ENCODE results near the gene CCDC188.

CCDC188 gene

GRCh38 chr22:20128902-20129746 is 21.7 kb downstream of the CCDC188 start:
- Histone ChIP-seq H3K36me3 (ENCODE audit: control insufficient read depth in 2 of 2, insufficient read depth in 2 of 2, low read length in 2 of 2) (peaks cover 17 to 18% of the 10 kb centered on the region in 2 donors), H3K27me3 (ENCODE audit: control insufficient read depth in 2 of 2, insufficient read depth in 2 of 2, low read length in 2 of 2) (no peaks in the 10 kb centered on the region), H3K4me1 (ENCODE audit: control insufficient read depth in 2 of 2, insufficient read depth in 2 of 2, low read length in 2 of 2) (peaks cover 9 to 15% of the 10 kb centered on the region in 2 donors), H3K27ac (ENCODE audit: low read depth in 2 of 2, low read length in 2 of 2) (no peak overlapping the region), H3K9me3 (ENCODE audit: control insufficient read depth in 2 of 2, low read length in 2 of 2) (no peaks in the 10 kb centered on the region), H3K4me3 (ENCODE audit: low read length in 2 of 2) (no peak overlapping the region), H3K9ac (ENCODE audit: low read depth in 1 of 2, low read length in 2 of 2) (no peak overlapping the region)

- no peak overlapping the region for H3K4me3 ChIP-seq (ENCODE audit: low read length in 2 of 2)
- H3K9me3 ChIP-seq (ENCODE audit: control insufficient read depth in 2 of 2, low read length in 2 of 2) = no peaks in the 10 kb centered on the region
- H3K4me1 ChIP-seq (ENCODE audit: control insufficient read depth in 2 of 2, insufficient read depth in 2 of 2, low read length in 2 of 2) = peaks cover 9 to 15% of the 10 kb centered on the region in 2 donors
- no peak overlapping the region for H3K9ac ChIP-seq (ENCODE audit: low read depth in 1 of 2, low read length in 2 of 2)
- peaks cover 23% of the 10 kb centered on the region in 2 donors for H3K36me3 ChIP-seq (ENCODE audit: control insufficient read depth in 2 of 2, insufficient read depth in 2 of 2, low read length in 2 of 2)
- H3K27me3 ChIP-seq (ENCODE audit: control insufficient read depth in 2 of 2, insufficient read depth in 2 of 2, low read length in 2 of 2) = no peaks in the 10 kb centered on the region
- H3K27ac ChIP-seq (ENCODE audit: low read depth in 2 of 2, low read length in 2 of 2) = no peak overlapping the region
Observed at GRCh38 chr22:20128619-20128901, 22.3 kb downstream of the CCDC188 start.

GRCh38 chr22:20127869-20128618 is 22.8 kb downstream of the CCDC188 start:
- Histone ChIP-seq H3K4me1 (ENCODE audit: control insufficient read depth in 2 of 2, insufficient read depth in 2 of 2, low read length in 2 of 2) (peaks cover 9 to 14% of the 10 kb centered on the region in 2 donors), H3K9ac (ENCODE audit: low read depth in 1 of 2, low read length in 2 of 2) (no peak overlapping the region), H3K9me3 (ENCODE audit: control insufficient read depth in 2 of 2, low read length in 2 of 2) (no peaks in the 10 kb centered on the region), H3K27me3 (ENCODE audit: control insufficient read depth in 2 of 2, insufficient read depth in 2 of 2, low read length in 2 of 2) (no peaks in the 10 kb centered on the region), H3K36me3 (ENCODE audit: control insufficient read depth in 2 of 2, insufficient read depth in 2 of 2, low read length in 2 of 2) (peaks cover 24% of the 10 kb centered on the region in 2 donors), H3K4me3 (ENCODE audit: low read length in 2 of 2) (no peak overlapping the region), H3K27ac (ENCODE audit: low read depth in 2 of 2, low read length in 2 of 2) (no peak overlapping the region)

- no peak overlapping the region for H3K27ac ChIP-seq (ENCODE audit: low read depth in 2 of 2, low read length in 2 of 2)
- H3K4me1 ChIP-seq (ENCODE audit: control insufficient read depth in 2 of 2, insufficient read depth in 2 of 2, low read length in 2 of 2) = peaks cover 4 to 8% of the 10 kb centered on the region in 2 donors
- H3K9me3 ChIP-seq (ENCODE audit: control insufficient read depth in 2 of 2, low read length in 2 of 2) = no peaks in the 10 kb centered on the region
- H3K4me3 ChIP-seq (ENCODE audit: low read length in 2 of 2) = no peak overlapping the region
- H3K9ac ChIP-seq (ENCODE audit: low read depth in 1 of 2, low read length in 2 of 2) = no peak overlapping the region
- H3K36me3 ChIP-seq (ENCODE audit: control insufficient read depth in 2 of 2, insufficient read depth in 2 of 2, low read length in 2 of 2) = peaks cover 24% of the 10 kb centered on the region in 2 donors
- H3K27me3 ChIP-seq (ENCODE audit: control insufficient read depth in 2 of 2, insufficient read depth in 2 of 2, low read length in 2 of 2) = no peaks in the 10 kb centered on the region
Observed at GRCh38 chr22:20127318-20127868, 23.5 kb downstream of the CCDC188 start.

GRCh38 chr22:20126284-20127029 is 24.4 kb downstream of the CCDC188 start:
- H3K27me3 ChIP-seq (ENCODE audit: control insufficient read depth in 2 of 2, insufficient read depth in 2 of 2, low read length in 2 of 2) = no peaks in the 10 kb centered on the region
- H3K27ac ChIP-seq (ENCODE audit: low read depth in 2 of 2, low read length in 2 of 2) = no peak overlapping the region
- peaks cover 0 to 5% of the 10 kb centered on the region in 2 donors for H3K4me1 ChIP-seq (ENCODE audit: control insufficient read depth in 2 of 2, insufficient read depth in 2 of 2, low read length in 2 of 2)
- H3K9ac ChIP-seq (ENCODE audit: low read depth in 1 of 2, low read length in 2 of 2) = no peak overlapping the region
- peaks cover 24 to 28% of the 10 kb centered on the region in 2 donors for H3K36me3 ChIP-seq (ENCODE audit: control insufficient read depth in 2 of 2, insufficient read depth in 2 of 2, low read length in 2 of 2)
- no peak overlapping the region for H3K4me3 ChIP-seq (ENCODE audit: low read length in 2 of 2)
- H3K9me3 ChIP-seq (ENCODE audit: control insufficient read depth in 2 of 2, low read length in 2 of 2) = no peaks in the 10 kb centered on the region

GRCh38 chr22:20125201-20126174 is 25.4 kb downstream of the CCDC188 start:
- Histone ChIP-seq H3K4me1 (ENCODE audit: control insufficient read depth in 2 of 2, insufficient read depth in 2 of 2, low read length in 2 of 2) (peaks cover 0 to 2% of the 10 kb centered on the region in 2 donors), H3K9ac (ENCODE audit: low read depth in 1 of 2, low read length in 2 of 2) (no peak overlapping the region), H3K36me3 (ENCODE audit: control insufficient read depth in 2 of 2, insufficient read depth in 2 of 2, low read length in 2 of 2) (peaks cover 26 to 28% of the 10 kb centered on the region in 2 donors), H3K27me3 (ENCODE audit: control insufficient read depth in 2 of 2, insufficient read depth in 2 of 2, low read length in 2 of 2) (no peaks in the 10 kb centered on the region), H3K4me3 (ENCODE audit: low read length in 2 of 2) (no peak overlapping the region), H3K27ac (ENCODE audit: low read depth in 2 of 2, low read length in 2 of 2) (no peak overlapping the region), H3K9me3 (ENCODE audit: control insufficient read depth in 2 of 2, low read length in 2 of 2) (no peaks in the 10 kb centered on the region)

- no peaks in the 10 kb centered on the region for H3K9me3 ChIP-seq (ENCODE audit: control insufficient read depth in 2 of 2, low read length in 2 of 2)
- no peak overlapping the region for H3K27ac ChIP-seq (ENCODE audit: low read depth in 2 of 2, low read length in 2 of 2)
- H3K36me3 ChIP-seq (ENCODE audit: control insufficient read depth in 2 of 2, insufficient read depth in 2 of 2, low read length in 2 of 2) = peaks cover 34 to 35% of the 10 kb centered on the region in 2 donors
- H3K9ac ChIP-seq (ENCODE audit: low read depth in 1 of 2, low read length in 2 of 2) = no peak overlapping the region
- no peak overlapping the region for H3K4me3 ChIP-seq (ENCODE audit: low read length in 2 of 2)
- H3K4me1 ChIP-seq (ENCODE audit: control insufficient read depth in 2 of 2, insufficient read depth in 2 of 2, low read length in 2 of 2) = no peaks in the 10 kb centered on the region
- H3K27me3 ChIP-seq (ENCODE audit: control insufficient read depth in 2 of 2, insufficient read depth in 2 of 2, low read length in 2 of 2) = no peaks in the 10 kb centered on the region
Observed at GRCh38 chr22:20124083-20124787, 26.6 kb downstream of the CCDC188 start.

- Histone ChIP-seq H3K9ac (ENCODE audit: low read depth in 1 of 2, low read length in 2 of 2) (no peak overlapping the region), H3K9me3 (ENCODE audit: control insufficient read depth in 2 of 2, low read length in 2 of 2) (no peaks in the 10 kb centered on the region), H3K27me3 (ENCODE audit: control insufficient read depth in 2 of 2, insufficient read depth in 2 of 2, low read length in 2 of 2) (no peaks in the 10 kb centered on the region), H3K4me1 (ENCODE audit: control insufficient read depth in 2 of 2, insufficient read depth in 2 of 2, low read length in 2 of 2) (peaks cover 2 to 3% of the 10 kb centered on the region in 2 donors), H3K36me3 (ENCODE audit: control insufficient read depth in 2 of 2, insufficient read depth in 2 of 2, low read length in 2 of 2) (peaks cover 34 to 35% of the 10 kb centered on the region in 2 donors), H3K4me3 (ENCODE audit: low read length in 2 of 2) (no peak overlapping the region), H3K27ac (ENCODE audit: low read depth in 2 of 2, low read length in 2 of 2) (no peak overlapping the region)
Observed at GRCh38 chr22:20123366-20124082, 27.3 kb downstream of the CCDC188 start.

Data from mucosa of rectum (tissue), 2 donors.